Measurements from ENCODE around the gene RASA3.

RASA3 gene

DNA sequence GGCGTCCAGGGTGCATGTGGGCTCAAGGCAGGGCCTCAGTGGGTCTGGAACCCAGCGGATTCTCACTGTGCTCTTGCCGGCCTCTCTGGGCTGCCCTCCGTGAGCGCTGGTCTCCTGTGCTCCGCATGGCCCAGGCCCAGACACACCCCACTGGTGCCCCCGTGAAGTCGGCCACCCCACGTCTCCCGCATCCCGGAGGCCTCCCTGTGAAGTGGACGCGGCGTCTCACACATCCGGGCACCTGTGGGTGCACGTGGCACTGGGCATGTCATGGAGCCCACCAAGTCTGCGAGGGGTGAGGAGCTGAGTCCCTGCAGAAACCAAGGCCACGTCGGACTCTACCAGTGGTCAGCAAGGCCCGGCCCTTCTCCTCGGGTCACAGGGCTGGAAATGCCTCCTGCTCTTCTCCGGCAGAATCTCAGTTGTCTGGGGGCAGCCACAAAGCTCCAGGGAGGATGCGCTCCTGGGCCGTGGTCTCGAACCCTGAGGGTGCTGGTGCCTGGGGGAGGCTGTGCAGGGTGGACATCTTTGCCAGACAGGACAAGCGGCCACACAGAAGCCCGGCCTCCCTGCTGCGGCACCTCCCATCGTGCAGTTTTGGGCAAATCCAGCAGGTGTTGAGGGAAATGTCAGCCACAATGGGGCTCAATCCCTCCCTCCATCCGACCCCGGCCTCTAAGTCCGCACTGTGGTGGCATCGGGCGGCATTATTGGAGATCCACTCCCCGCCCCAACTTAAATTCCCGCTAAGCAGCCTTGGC lies 160.8 kb downstream of the RASA3 start:
- TF ChIP-seq, protein P1, sequence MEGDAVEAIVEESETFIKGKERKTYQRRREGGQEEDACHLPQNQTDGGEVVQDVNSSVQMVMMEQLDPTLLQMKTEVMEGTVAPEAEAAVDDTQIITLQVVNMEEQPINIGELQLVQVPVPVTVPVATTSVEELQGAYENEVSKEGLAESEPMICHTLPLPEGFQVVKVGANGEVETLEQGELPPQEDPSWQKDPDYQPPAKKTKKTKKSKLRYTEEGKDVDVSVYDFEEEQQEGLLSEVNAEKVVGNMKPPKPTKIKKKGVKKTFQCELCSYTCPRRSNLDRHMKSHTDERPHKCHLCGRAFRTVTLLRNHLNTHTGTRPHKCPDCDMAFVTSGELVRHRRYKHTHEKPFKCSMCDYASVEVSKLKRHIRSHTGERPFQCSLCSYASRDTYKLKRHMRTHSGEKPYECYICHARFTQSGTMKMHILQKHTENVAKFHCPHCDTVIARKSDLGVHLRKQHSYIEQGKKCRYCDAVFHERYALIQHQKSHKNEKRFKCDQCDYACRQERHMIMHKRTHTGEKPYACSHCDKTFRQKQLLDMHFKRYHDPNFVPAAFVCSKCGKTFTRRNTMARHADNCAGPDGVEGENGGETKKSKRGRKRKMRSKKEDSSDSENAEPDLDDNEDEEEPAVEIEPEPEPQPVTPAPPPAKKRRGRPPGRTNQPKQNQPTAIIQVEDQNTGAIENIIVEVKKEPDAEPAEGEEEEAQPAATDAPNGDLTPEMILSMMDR (IDR thresholded peaks at IDR 0.05; ENCODE audit: insufficient read depth, low read depth, low read length, missing control alignments), result no peak
- DNase-seq (ENCODE audit: low read depth), result no peak
- no peak overlapping the region for H3K4me3 ChIP-seq (ENCODE audit: low read length)

DNA sequence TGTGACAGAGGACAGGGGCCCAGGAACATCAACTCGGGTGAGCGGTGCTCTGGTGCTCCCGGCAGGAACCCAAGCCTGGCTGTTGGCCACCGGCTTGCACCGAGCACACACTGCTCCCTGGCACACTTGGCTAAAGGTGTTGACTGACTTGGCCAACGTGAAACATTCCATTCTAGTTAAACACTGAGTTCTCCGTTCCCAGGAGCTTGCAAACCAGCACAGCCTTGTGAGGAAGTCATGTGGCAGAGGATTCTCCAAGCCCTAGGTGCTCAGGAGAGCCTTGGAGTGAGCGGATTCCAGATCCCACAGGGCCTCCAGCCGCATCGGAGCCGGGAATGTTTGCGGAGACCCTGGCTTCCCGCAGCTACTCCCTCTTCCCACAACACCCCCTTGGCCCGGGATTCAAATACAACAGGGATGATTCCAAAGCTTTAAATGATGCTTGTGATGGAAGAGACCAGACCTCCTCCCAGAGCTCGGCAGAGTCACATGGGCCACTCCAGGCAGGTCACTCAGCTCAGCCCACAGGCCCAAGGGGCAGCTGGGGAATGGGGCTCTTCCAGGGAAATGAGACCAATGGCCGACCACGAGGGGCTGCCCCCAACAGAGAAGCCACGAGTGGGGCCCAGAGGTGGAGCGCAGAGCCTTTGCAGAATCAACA lies 161.5 kb downstream of the RASA3 start:
- H3K4me3 ChIP-seq (ENCODE audit: low read length), result no peak overlapping the region
- TF ChIP-seq, protein P1 (IDR thresholded peaks at IDR 0.05; ENCODE audit: insufficient read depth, low read depth, low read length, missing control alignments), result no peak
- peak; percentile 90 for DNase-seq (ENCODE audit: low read depth)

- TF ChIP-seq, protein P1 (IDR thresholded peaks at IDR 0.05; ENCODE audit: insufficient read depth, low read depth, low read length, missing control alignments), result no peak
- no peak overlapping the region for H3K4me3 ChIP-seq (ENCODE audit: low read length)
- peak; percentile 52 for DNase-seq (ENCODE audit: low read depth)
Observed at GRCh38 chr13:113969973-113970611, 162.3 kb downstream of the RASA3 start.

GRCh38 chr13:113969311-113969972 lies 163.0 kb downstream of the RASA3 start:
- H3K4me3 ChIP-seq (ENCODE audit: low read length), result no peak overlapping the region
- TF ChIP-seq, protein P1 (IDR thresholded peaks at IDR 0.05; ENCODE audit: insufficient read depth, low read depth, low read length, missing control alignments), result no peak
- no peak for DNase-seq (ENCODE audit: low read depth)

GRCh38 chr13:113968463-113969310 lies 163.7 kb downstream of the RASA3 start:
- DNase-seq (ENCODE audit: low read depth), result no peak
- H3K4me3 ChIP-seq (ENCODE audit: low read length), result no peak overlapping the region
- TF ChIP-seq, protein P1 (IDR thresholded peaks at IDR 0.05; ENCODE audit: insufficient read depth, low read depth, low read length, missing control alignments), result peak; percentile 7

Measured in epithelial cell of esophagus (primary cell).